ENCODE results near the gene EGFL6. TPM values are rescaled to one million over a fixed set of nuclear protein-coding genes. Genes with fewer than 3 reads are reported as not detected.
"Not testable (repeated sequence)": the region's sequence is repeated elsewhere in the genome, so short reads cannot be mapped to it uniquely, and the experiment has no call there.

Gene EGFL6
- total and polyA plus RNA-seq, 2 experiments from 2014 or later, result 116 to 131 TPM

GRCh38 chrX:13614154-13614553 is 44.8 kb downstream of the EGFL6 start:
- Histone ChIP-seq H3K9me2 (replicated peaks; ENCODE audit: insufficient read depth) (no peaks in the 10 kb centered on the region), H2AFZ (no peak overlapping the region), H3K4me2 (no peak overlapping the region), H3K9me3 (ENCODE audit: low read depth) (no peaks in the 10 kb centered on the region), H3K4me1 (ENCODE audit: insufficient read depth) (no peaks in the 10 kb centered on the region), H3K4me3 (no peak overlapping the region), H3K79me2 (no peaks in the 10 kb centered on the region), H3K27ac (no peak overlapping the region), H3K36me3 (replicated peaks; ENCODE audit: insufficient read depth, low read depth) (no peaks in the 10 kb centered on the region), H3K27me3 (no peaks in the 10 kb centered on the region), H4K20me1 (ENCODE audit: insufficient read depth, poor library complexity, severe bottlenecking) (no peaks in the 10 kb centered on the region)
- no peak for DNase-seq (ENCODE audit: low spot score)
- TF ChIP-seq CTCF (IDR thresholded peaks at IDR 0.05; ENCODE audit: poor library complexity) (no peak), EZH2phosphoT487 (IDR thresholded peaks at IDR 0.05; ENCODE audit: low read depth, severe bottlenecking, unreplicated experiment) (no peak), EZH2 (IDR thresholded peaks at IDR 0.05; ENCODE audit: borderline replicate concordance) (no peak)

GRCh38 chrX:13620207-13620606 is 50.8 kb downstream of the EGFL6 start:
- no peaks in the 10 kb centered on the region for H3K9me2 ChIP-seq (replicated peaks; ENCODE audit: insufficient read depth)
- no peaks in the 10 kb centered on the region for H3K79me2 ChIP-seq
- no peak overlapping the region for H2AFZ ChIP-seq
- H3K27ac ChIP-seq, result no peak overlapping the region
- 29% methylated on average over 1 of the region's 1 CpG for WGBS (ENCODE audit: low lambda C conversion rate, missing lambda C conversion rate)
- H3K4me3 ChIP-seq, result no peak overlapping the region
- H4K20me1 ChIP-seq (ENCODE audit: insufficient read depth, poor library complexity, severe bottlenecking), result no peaks in the 10 kb centered on the region
- H3K27me3 ChIP-seq, result no peaks in the 10 kb centered on the region
- TF ChIP-seq EZH2phosphoT487 (IDR thresholded peaks at IDR 0.05; ENCODE audit: low read depth, severe bottlenecking, unreplicated experiment), result no peak
- no peak for TF ChIP-seq EZH2 (IDR thresholded peaks at IDR 0.05; ENCODE audit: borderline replicate concordance)
- no peak for TF ChIP-seq CTCF (IDR thresholded peaks at IDR 0.05; ENCODE audit: poor library complexity)
- no peak overlapping the region for H3K4me2 ChIP-seq
- H3K36me3 ChIP-seq (replicated peaks; ENCODE audit: insufficient read depth, low read depth), result no peaks in the 10 kb centered on the region
- DNase-seq (ENCODE audit: low spot score), result no peak
- no peaks in the 10 kb centered on the region for H3K4me1 ChIP-seq (ENCODE audit: insufficient read depth)
- H3K9me3 ChIP-seq (ENCODE audit: low read depth), result no peaks in the 10 kb centered on the region

GRCh38 chrX:13622401-13622964 is 53.1 kb downstream of the EGFL6 start:
- Histone ChIP-seq H4K20me1 (ENCODE audit: insufficient read depth, poor library complexity, severe bottlenecking) (no peaks in the 10 kb centered on the region), H3K79me2 (no peaks in the 10 kb centered on the region), H3K27ac (no peak overlapping the region), H3K36me3 (replicated peaks; ENCODE audit: insufficient read depth, low read depth) (no peaks in the 10 kb centered on the region), H3K27me3 (no peaks in the 10 kb centered on the region), H3K9me2 (replicated peaks; ENCODE audit: insufficient read depth) (no peaks in the 10 kb centered on the region), H3K4me1 (ENCODE audit: insufficient read depth) (no peaks in the 10 kb centered on the region), H3K9me3 (ENCODE audit: low read depth) (no peaks in the 10 kb centered on the region), H3K4me2 (no peak overlapping the region), H2AFZ (no peak overlapping the region), H3K4me3 (no peak overlapping the region)
- no peak for TF ChIP-seq EZH2phosphoT487 (IDR thresholded peaks at IDR 0.05; ENCODE audit: low read depth, severe bottlenecking, unreplicated experiment)
- no peak for TF ChIP-seq CTCF (IDR thresholded peaks at IDR 0.05; ENCODE audit: poor library complexity)
- no peak for TF ChIP-seq EZH2 (IDR thresholded peaks at IDR 0.05; ENCODE audit: borderline replicate concordance)
- 74% methylated on average over 3 of the region's 3 CpGs for WGBS (ENCODE audit: low lambda C conversion rate, missing lambda C conversion rate)
- no peak for DNase-seq (ENCODE audit: low spot score)

GRCh38 chrX:13627306-13627705 is 57.9 kb downstream of the EGFL6 start:
- Histone ChIP-seq H3K27ac (no peak overlapping the region), H3K79me2 (no peaks in the 10 kb centered on the region), H3K4me1 (ENCODE audit: insufficient read depth) (no peaks in the 10 kb centered on the region), H3K27me3 (no peaks in the 10 kb centered on the region), H3K4me2 (no peak overlapping the region), H3K9me3 (ENCODE audit: low read depth) (no peaks in the 10 kb centered on the region), H3K36me3 (replicated peaks; ENCODE audit: insufficient read depth, low read depth) (no peaks in the 10 kb centered on the region), H3K4me3 (no peak overlapping the region), H3K9me2 (replicated peaks; ENCODE audit: insufficient read depth) (no peaks in the 10 kb centered on the region), H4K20me1 (ENCODE audit: insufficient read depth, poor library complexity, severe bottlenecking) (no peaks in the 10 kb centered on the region), H2AFZ (no peak overlapping the region)
- DNase-seq (ENCODE audit: low spot score), result no peak
- 88% methylated on average over 8 of the region's 8 CpGs for WGBS (ENCODE audit: low lambda C conversion rate, missing lambda C conversion rate)
- TF ChIP-seq EZH2 (IDR thresholded peaks at IDR 0.05; ENCODE audit: borderline replicate concordance) (no peak), EZH2phosphoT487 (IDR thresholded peaks at IDR 0.05; ENCODE audit: low read depth, severe bottlenecking, unreplicated experiment) (no peak), CTCF (IDR thresholded peaks at IDR 0.05; ENCODE audit: poor library complexity) (no peak)

GRCh38 chrX:13637224-13637623 is 67.8 kb downstream of the EGFL6 start:
- not testable (repeated sequence) for H3K27ac ChIP-seq; H3K79me2 ChIP-seq; H3K4me1 ChIP-seq (ENCODE audit: insufficient read depth); H3K4me3 ChIP-seq; H3K27me3 ChIP-seq; H2AFZ ChIP-seq; H3K36me3 ChIP-seq (replicated peaks; ENCODE audit: insufficient read depth, low read depth); H3K4me2 ChIP-seq; H3K9me2 ChIP-seq (replicated peaks; ENCODE audit: insufficient read depth); H3K9me3 ChIP-seq (ENCODE audit: low read depth); DNase-seq (ENCODE audit: low spot score); H4K20me1 ChIP-seq (ENCODE audit: insufficient read depth, poor library complexity, severe bottlenecking)
- 82% methylated on average over 9 of the region's 9 CpGs for WGBS (ENCODE audit: low lambda C conversion rate, missing lambda C conversion rate)

All from hepatocyte (in vitro differentiated cells).